ENCODE data around the gene HMCN1.
A peak's percentile ranks its signal among the peaks of the same experiment; 100 is the strongest.

HMCN1 gene

GRCh38 chr1:185966471-185966870 lies 232.3 kb downstream of the HMCN1 start:
- no peak for DNase-seq (ENCODE audit: low spot score)

- DNase-seq (ENCODE audit: low spot score), result no peak
Measured at GRCh38 chr1:185969028-185969427, 234.8 kb downstream of the HMCN1 start.

GRCh38 chr1:185969524-185969991 lies 235.4 kb downstream of the HMCN1 start:
- DNase-seq (ENCODE audit: low spot score), result no peak

- DNase-seq (ENCODE audit: low spot score), result no peak
Measured at GRCh38 chr1:185971688-185972087, 237.5 kb downstream of the HMCN1 start.

GRCh38 chr1:185972096-185972850 lies 238.1 kb downstream of the HMCN1 start:
- no peak for DNase-seq (ENCODE audit: low spot score)

GRCh38 chr1:185973645-185974044 lies 239.5 kb downstream of the HMCN1 start:
- no peak for DNase-seq (ENCODE audit: low spot score)

- DNase-seq (ENCODE audit: low spot score), result no peak
Measured at GRCh38 chr1:185974367-185975170, 240.4 kb downstream of the HMCN1 start.

- no peak for DNase-seq (ENCODE audit: low spot score)
Measured at GRCh38 chr1:185980891-185981290, 246.7 kb downstream of the HMCN1 start.

- no peak for DNase-seq (ENCODE audit: low spot score)
Measured at GRCh38 chr1:185984113-185984836, 250.1 kb downstream of the HMCN1 start.

GRCh38 chr1:185987611-185988321 lies 253.6 kb downstream of the HMCN1 start:
- DNase-seq (ENCODE audit: low spot score), result no peak

- DNase-seq (ENCODE audit: low spot score), result no peak
Measured at GRCh38 chr1:185990565-185990964, 256.4 kb downstream of the HMCN1 start.

- DNase-seq (ENCODE audit: low spot score), result no peak
Measured at GRCh38 chr1:185991266-185991665, 257.1 kb downstream of the HMCN1 start.

GRCh38 chr1:185996211-185996610 lies 262.0 kb downstream of the HMCN1 start:
- peak; percentile 53 for DNase-seq (ENCODE audit: low spot score)

GRCh38 chr1:185998391-185998790 lies 264.2 kb downstream of the HMCN1 start:
- DNase-seq (ENCODE audit: low spot score), result peak; percentile 15

- no peak for DNase-seq (ENCODE audit: low spot score)
Measured at GRCh38 chr1:186002406-186002805, 268.2 kb downstream of the HMCN1 start.

GRCh38 chr1:186009039-186009737 lies 275.0 kb downstream of the HMCN1 start:
- no peak for DNase-seq (ENCODE audit: low spot score)

- no peak for DNase-seq (ENCODE audit: low spot score)
Measured at GRCh38 chr1:186014370-186015037, 280.3 kb downstream of the HMCN1 start.

- DNase-seq (ENCODE audit: low spot score), result no peak
Measured at GRCh38 chr1:186016856-186017255, 282.7 kb downstream of the HMCN1 start.

- DNase-seq (ENCODE audit: low spot score), result no peak
Measured at GRCh38 chr1:186022184-186022583, 288.0 kb downstream of the HMCN1 start.

- no peak for DNase-seq (ENCODE audit: low spot score)
Measured at GRCh38 chr1:186026946-186027345, 292.8 kb downstream of the HMCN1 start.

- no peak for DNase-seq (ENCODE audit: low spot score)
Measured at GRCh38 chr1:186027621-186028020, 293.4 kb downstream of the HMCN1 start.
